ENCODE data around the gene PLEKHG4.

The PLEKHG4 gene

GRCh38 chr16:67237396-67238277 is 41.7 kb upstream of the PLEKHG4 start:
- H2AFZ ChIP-seq (ENCODE audit: low read depth) = no peak overlapping the region
- no peaks in the 10 kb centered on the region for H4K20me1 ChIP-seq (ENCODE audit: insufficient read depth)
- H3K4me3 ChIP-seq (IDR thresholded peaks at IDR 0.05; ENCODE audit: insufficient read depth, low read depth, low read length) = no peak overlapping the region
- TF ChIP-seq, protein P1, sequence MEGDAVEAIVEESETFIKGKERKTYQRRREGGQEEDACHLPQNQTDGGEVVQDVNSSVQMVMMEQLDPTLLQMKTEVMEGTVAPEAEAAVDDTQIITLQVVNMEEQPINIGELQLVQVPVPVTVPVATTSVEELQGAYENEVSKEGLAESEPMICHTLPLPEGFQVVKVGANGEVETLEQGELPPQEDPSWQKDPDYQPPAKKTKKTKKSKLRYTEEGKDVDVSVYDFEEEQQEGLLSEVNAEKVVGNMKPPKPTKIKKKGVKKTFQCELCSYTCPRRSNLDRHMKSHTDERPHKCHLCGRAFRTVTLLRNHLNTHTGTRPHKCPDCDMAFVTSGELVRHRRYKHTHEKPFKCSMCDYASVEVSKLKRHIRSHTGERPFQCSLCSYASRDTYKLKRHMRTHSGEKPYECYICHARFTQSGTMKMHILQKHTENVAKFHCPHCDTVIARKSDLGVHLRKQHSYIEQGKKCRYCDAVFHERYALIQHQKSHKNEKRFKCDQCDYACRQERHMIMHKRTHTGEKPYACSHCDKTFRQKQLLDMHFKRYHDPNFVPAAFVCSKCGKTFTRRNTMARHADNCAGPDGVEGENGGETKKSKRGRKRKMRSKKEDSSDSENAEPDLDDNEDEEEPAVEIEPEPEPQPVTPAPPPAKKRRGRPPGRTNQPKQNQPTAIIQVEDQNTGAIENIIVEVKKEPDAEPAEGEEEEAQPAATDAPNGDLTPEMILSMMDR (conservative IDR thresholded peaks at IDR 0.05; ENCODE audit: low read depth, low read length) = no peak
- peaks cover 5% of the 10 kb centered on the region; the same call in 1 of the 2 replicates for H3K79me2 ChIP-seq (ENCODE audit: insufficient read depth, low read depth)
- no peak overlapping the region for H3K27ac ChIP-seq
- H3K27me3 ChIP-seq (ENCODE audit: insufficient read depth, low read depth) = no peaks in the 10 kb centered on the region
- no peaks in the 10 kb centered on the region for H3K36me3 ChIP-seq (ENCODE audit: insufficient read depth)
- no peak overlapping the region for H3K4me2 ChIP-seq
- H3K4me1 ChIP-seq (ENCODE audit: low read depth, poor library complexity, severe bottlenecking) = peaks cover 18% of the 10 kb centered on the region
- H3K9ac ChIP-seq = no peak overlapping the region

GRCh38 chr16:67238278-67238575 is 41.1 kb upstream of the PLEKHG4 start:
- H3K27ac ChIP-seq = no peak overlapping the region

DNA sequence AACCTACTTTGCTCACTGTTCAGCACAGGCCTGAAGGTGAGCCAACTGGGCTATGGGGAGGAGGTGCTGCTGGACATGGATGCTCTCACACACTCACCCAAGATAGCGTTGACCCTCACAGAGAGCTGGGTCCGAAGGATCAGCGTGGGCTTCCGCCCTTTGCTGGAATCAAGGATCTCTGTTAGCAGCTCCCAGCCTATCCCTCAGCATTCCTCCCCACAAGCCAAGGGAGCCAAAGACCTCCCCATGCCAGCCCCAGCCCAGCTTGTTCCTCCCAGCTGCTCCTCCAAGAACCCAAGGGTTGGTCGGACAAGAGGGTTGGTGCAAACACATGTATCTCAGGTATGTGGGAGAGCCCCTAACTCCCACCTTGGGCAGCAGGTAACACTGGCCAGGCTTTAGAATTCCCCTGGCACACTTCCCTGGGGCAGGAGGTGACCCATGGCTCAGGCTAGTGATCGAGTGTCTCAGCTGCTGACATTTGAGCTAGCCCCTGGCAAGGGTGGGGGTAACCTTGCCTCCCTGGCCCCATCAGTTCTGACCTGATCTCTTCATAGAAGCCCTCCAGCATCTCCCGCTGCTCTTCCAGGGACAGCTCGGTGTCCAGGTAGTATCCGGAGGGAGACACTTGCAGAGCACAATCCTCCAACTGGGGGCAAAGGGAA is 40.4 kb upstream of the PLEKHG4 start:
- Histone ChIP-seq H3K9ac (no peak overlapping the region), H3K36me3 (ENCODE audit: insufficient read depth) (no peaks in the 10 kb centered on the region), H3K4me2 (no peak overlapping the region), H3K4me3 (IDR thresholded peaks at IDR 0.05; ENCODE audit: insufficient read depth, low read depth, low read length) (no peak overlapping the region), H3K27ac (no peak overlapping the region), H2AFZ (ENCODE audit: low read depth) (no peak overlapping the region), H3K4me1 (ENCODE audit: low read depth, poor library complexity, severe bottlenecking) (peaks cover 19% of the 10 kb centered on the region), H3K79me2 (ENCODE audit: insufficient read depth, low read depth) (peaks cover 5% of the 10 kb centered on the region; the same call in 1 of the 2 replicates), H4K20me1 (ENCODE audit: insufficient read depth) (no peaks in the 10 kb centered on the region), H3K27me3 (ENCODE audit: insufficient read depth, low read depth) (no peaks in the 10 kb centered on the region)
- TF ChIP-seq, protein P1 (conservative IDR thresholded peaks at IDR 0.05; ENCODE audit: low read depth, low read length) = no peak

More at GRCh38 chr16:67238278-67238575, 41.1 kb upstream of the PLEKHG4 start:
- no peak overlapping the region for H3K9ac ChIP-seq
- H3K79me2 ChIP-seq (ENCODE audit: insufficient read depth, low read depth) = peaks cover 5% of the 10 kb centered on the region; the same call in 1 of the 2 replicates
- no peak overlapping the region for H2AFZ ChIP-seq (ENCODE audit: low read depth)
- no peaks in the 10 kb centered on the region for H4K20me1 ChIP-seq (ENCODE audit: insufficient read depth)
- TF ChIP-seq, protein P1 (conservative IDR thresholded peaks at IDR 0.05; ENCODE audit: low read depth, low read length) = no peak
- H3K27me3 ChIP-seq (ENCODE audit: insufficient read depth, low read depth) = no peaks in the 10 kb centered on the region
- H3K36me3 ChIP-seq (ENCODE audit: insufficient read depth) = no peaks in the 10 kb centered on the region
- H3K4me1 ChIP-seq (ENCODE audit: low read depth, poor library complexity, severe bottlenecking) = peaks cover 18% of the 10 kb centered on the region
- no peak overlapping the region for H3K4me2 ChIP-seq
- H3K4me3 ChIP-seq (IDR thresholded peaks at IDR 0.05; ENCODE audit: insufficient read depth, low read depth, low read length) = no peak overlapping the region

DNA sequence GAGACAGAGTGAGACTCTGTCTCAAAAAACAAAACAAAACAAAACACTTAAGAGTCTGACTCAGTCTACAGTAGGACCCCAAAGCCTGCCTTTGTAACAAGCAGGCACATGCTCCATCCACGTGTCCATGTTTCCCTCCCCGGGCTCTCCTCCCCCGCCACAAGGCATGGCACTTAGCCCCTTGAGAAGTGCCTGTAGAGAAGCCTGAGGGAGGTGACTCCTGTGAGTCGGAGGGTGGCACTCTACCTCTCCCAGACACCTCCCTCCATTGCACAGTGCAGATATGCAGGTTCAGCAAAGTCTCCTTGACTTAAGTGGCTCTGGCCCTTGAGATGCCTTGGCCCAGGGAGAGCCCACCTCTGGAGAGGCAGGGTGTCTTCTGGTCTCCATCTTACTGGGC is 38.8 kb upstream of the PLEKHG4 start:
- Histone ChIP-seq H3K9ac (no peak overlapping the region), H2AFZ (ENCODE audit: low read depth) (no peak overlapping the region)

More for the DNA sequence above, 38.8 kb upstream of the PLEKHG4 start:
- no peak overlapping the region for H3K4me2 ChIP-seq
- H3K79me2 ChIP-seq (ENCODE audit: insufficient read depth, low read depth) = peaks cover 4% of the 10 kb centered on the region; the same call in 1 of the 2 replicates
- H3K36me3 ChIP-seq (ENCODE audit: insufficient read depth) = no peaks in the 10 kb centered on the region
- H4K20me1 ChIP-seq (ENCODE audit: insufficient read depth) = no peaks in the 10 kb centered on the region
- H3K4me1 ChIP-seq (ENCODE audit: low read depth, poor library complexity, severe bottlenecking) = peaks cover 27% of the 10 kb centered on the region
- H3K27me3 ChIP-seq (ENCODE audit: insufficient read depth, low read depth) = no peaks in the 10 kb centered on the region
- no peak overlapping the region for H3K27ac ChIP-seq
- H3K4me3 ChIP-seq (IDR thresholded peaks at IDR 0.05; ENCODE audit: insufficient read depth, low read depth, low read length) = no peak overlapping the region
- TF ChIP-seq, protein P1 (conservative IDR thresholded peaks at IDR 0.05; ENCODE audit: low read depth, low read length) = no peak

Data from KMS-11 (cell line).